SIG-M5 treated with dmso at 0.1 percent for 504 hours (cell line): Measurements from ENCODE around the gene CDC23.
"Not testable (repeated sequence)": the region's sequence is repeated elsewhere in the genome, so short reads cannot be mapped to it uniquely, and the experiment has no call there.

Source experiments
- DNase-seq: peaks from one replicate; lab custom pipeline; 2025; ENCODE audit not compliant: unreplicated experiment; lab: John Stamatoyannopoulos, UW

Gene CDC23

GRCh38 chr5:138213161-138214029, at the start of gene CDC23:
Gene CDC23, minus strand, starts transcription at chr5:138213323. Its CDS starts 11 bp downstream, at chr5:138213312.
- DNase-seq, result peak; percentile 99

DNA sequence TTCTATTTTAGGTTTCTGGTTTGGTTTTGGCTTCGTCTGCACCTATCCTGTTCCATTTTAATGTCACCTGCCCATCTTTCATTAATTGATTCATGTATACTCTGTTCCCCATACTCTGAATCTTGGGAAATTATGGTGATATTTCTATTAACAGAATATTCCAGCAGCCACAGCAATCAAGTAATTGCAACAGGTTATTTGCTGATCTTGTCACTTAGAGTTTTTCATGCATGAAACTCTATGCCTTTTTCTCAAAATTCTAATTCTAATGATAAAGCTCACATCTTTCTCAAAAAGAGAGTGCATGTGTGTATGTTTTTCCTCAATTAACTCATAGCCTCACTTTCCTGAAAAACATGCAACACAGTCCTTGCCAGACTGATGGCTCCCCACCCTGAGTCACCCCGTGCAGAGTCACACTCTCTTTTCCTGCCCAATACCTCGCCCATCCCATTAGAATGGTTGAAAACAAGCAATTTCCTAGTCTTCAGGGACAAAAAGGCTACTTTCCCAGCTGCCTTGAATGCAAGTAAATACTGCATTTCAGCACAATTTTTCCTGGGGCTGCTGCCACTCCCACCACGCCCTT, 45.7 kb upstream of the CDC23 start:
- no peak for DNase-seq

- no peak for DNase-seq
These were observed 44.5 kb upstream of the CDC23 start for GRCh38 chr5:138257583-138257982.

DNA sequence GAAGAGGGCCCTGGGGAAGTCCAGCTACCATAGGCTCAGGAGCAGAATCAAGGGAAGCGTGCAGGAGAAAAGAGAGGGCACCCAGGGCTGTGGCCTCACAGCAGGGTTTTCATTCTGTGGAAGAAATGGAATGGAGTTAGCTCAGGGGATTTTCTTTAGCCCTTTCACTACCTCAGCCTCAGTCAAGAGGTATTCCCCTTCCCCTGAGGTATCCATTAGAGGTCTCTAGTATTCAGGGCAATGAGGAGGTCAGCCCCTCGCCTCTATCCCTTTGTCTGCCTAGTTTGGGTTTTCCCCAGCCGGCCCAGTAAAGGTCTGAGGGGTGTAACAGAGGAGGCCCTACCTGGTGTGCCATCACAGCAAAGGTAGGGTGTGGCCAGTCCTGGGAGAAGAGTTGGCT, 39.8 kb upstream of the CDC23 start:
- DNase-seq, result no peak

DNA sequence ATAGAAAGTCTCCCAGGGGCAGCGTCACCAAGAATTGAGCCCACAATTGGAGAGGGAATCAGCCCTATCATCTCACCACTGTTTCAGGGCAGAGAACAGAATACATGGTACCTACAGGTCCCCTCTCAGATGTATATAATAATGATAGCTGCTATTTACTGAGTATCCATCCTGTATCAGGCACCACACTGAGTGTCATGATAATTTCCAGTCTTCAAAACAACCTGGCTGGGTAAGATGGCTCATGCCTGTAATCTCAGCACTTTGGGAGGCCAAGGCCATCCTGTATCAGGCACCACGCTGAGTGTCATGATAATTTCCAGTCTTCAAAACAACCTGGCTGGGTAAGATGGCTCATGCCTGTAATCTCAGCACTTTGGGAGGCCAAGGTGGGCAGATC, 34.7 kb upstream of the CDC23 start:
- DNase-seq, result not testable (repeated sequence)

DNA sequence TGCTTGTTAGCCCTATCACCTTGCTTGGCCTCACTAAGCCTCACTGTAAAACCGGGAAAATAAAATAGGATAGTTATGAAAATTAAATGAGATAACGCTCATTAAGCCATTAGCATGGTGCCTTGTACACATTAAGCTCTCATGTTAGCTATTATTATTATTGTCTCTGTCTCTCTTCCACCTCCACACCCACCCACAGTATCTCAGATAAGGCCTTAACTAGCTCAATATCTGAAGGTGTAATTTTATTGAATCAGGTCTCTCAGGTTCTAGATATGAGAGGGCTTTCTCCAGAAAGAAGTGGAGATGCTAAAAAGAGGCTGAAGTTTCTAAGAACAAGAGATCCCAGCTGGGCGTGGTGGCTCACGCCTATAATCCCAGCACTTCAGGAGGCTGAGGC, 33.7 kb upstream of the CDC23 start:
- DNase-seq, result no peak

GRCh38 chr5:138246334-138246733, 33.2 kb upstream of the CDC23 start:
- peak; percentile 25 for DNase-seq

DNA sequence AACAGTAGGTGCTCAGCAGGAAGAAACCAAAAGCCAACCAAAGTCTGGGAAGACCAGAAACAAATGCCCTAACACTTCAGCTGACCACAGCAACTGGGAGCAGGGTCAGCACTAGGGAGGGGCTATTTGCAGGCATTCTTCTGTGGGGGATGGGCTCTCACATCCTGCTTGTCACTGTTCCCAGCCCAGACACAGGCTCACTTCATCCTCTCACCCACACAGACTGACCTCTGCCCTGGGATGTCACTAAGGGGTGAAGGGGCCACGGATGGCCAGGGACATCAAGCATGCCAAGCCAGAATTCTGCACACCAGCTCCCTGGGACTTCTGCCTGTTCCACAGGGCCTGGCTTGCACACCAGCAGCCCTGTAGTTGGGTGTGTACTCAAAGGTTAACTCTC, 32.6 kb upstream of the CDC23 start:
- no peak for DNase-seq

- no peak for DNase-seq
These were observed 30.7 kb upstream of the CDC23 start for GRCh38 chr5:138243794-138244193.

GRCh38 chr5:138241688-138242571, 28.8 kb upstream of the CDC23 start:
- DNase-seq, result no peak

GRCh38 chr5:138240650-138241385, 27.7 kb upstream of the CDC23 start:
- peak; percentile 29 for DNase-seq

DNA sequence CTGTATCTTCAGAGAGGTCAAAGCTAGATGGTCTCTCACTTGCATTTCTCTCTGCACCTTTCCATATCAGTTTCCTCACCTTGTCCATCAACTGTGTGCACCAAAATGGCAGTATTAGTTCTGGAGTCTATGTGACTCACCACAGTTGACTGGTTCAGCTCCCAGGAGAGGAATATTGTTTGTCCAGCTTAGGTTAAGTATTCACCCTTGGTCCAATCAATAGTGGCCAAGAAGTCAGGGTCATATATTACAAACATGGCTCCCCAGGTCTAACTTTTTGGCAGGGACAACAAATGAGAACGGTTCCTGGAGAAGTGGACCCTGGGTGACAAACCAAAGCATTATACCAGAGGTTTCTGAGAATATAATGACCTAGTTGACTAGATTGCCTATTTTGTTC, 24.9 kb upstream of the CDC23 start:
- DNase-seq, result no peak

- no peak for DNase-seq
These were observed 21.5 kb upstream of the CDC23 start for GRCh38 chr5:138234651-138235050.

DNA sequence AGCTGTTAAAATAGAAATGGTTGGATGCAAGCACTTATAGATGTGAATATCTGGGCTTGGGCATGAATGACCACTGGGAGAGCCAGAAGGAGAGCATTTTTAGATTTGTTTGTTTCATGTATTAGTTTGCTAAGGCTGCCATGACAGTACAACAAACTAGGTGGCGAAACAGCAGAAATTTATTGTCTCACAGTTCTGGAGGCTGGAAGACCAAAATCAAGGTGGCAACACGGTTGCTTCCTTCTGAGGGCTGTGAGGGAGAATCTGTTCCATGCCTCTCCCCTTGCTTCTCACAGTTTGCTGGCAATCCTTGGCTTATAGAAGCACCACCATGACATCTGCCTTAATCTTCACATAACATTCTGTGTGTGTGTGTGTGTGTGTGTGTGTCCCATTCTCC, 20.2 kb upstream of the CDC23 start:
- no peak for DNase-seq

- peak; percentile 15 for DNase-seq
These were observed 18.0 kb upstream of the CDC23 start for GRCh38 chr5:138230981-138231589.

- no peak for DNase-seq
These were observed 17.1 kb upstream of the CDC23 start for GRCh38 chr5:138230261-138230660.

DNA sequence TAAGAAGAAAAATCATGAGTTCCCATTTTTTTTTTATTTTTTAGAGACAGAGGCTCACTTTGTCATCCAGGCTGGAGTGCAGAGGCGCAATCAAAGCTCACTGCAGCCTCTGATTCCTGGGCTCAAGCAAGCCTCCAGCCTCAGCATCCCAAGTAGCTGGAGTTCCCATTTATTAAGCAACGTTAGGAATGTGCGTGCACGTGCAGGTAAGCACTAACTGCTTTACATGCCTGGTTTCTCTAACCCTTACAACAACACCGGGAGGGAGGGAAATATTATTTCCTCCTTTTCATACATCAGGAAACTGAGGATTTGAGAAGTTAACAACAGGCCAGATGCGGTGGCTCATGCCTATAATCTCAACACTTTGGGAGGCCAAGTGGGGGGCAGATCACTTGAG, 16.3 kb upstream of the CDC23 start:
- DNase-seq, result no peak

DNA sequence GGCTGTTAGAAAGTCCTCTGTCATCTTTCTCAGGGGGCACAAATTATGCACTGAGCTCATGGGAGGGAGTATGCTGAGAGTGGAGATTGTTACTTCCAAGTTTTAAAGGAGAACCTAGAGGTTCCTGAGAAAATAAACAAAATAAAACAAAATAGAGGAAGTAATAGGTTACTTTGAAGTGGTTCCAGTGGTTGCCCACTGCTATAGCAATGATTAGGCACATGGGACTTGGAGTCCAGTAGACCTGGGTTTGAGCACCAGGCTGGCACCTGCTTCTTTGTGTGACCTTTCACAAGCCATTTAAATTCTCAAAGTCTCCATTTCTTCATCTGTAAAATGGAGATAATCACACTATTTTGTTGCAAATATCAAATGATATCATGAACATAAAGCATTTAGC, 13.8 kb upstream of the CDC23 start:
- DNase-seq, result no peak

DNA sequence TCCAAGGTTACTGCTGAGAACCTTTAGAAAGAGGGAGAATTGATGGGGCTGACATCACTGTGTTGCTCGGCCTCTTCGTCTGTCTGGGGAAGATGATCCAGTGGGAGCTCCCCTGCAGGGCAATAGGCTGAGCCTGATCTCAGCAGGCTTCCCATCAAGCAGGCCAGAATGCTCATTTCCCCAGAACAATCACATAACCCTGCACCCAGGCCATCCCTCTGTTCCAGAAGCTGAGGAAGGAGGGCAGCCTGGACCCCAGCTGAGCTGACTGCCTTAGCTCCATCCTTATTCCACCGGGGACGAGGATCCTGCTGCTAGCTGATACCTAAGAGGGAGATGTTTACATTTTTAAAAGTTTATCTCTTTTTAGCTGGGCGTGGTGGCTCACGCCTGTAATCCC, 11.6 kb upstream of the CDC23 start:
- DNase-seq, result no peak

- no peak for DNase-seq
These were observed 10.4 kb upstream of the CDC23 start for GRCh38 chr5:138223532-138223931.

DNA sequence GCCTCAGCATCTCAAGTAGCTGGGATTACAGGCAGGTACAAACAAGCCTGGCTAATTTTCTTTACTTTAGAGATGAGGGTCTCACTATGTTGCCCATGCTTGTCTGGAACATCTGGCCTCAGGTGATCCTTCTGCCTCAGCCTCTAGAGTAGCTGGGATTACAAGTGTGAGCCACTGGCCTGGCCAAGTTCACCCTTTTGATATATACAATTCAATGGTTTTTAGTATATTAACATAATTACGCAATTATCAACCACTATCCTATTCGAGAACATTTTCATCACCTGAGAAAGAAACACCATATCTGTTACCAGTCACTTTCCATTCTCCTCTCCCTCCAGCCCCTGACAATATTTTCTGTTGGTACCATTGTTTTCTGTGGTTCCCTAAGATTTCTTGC, 3.7 kb upstream of the CDC23 start:
- DNase-seq, result no peak
